HepG2 (cell line): Measurements from ENCODE around the gene POU2F1. TPM values are rescaled to one million over a fixed set of nuclear protein-coding genes. Genes with fewer than 3 reads are reported as not detected.
A peak's percentile ranks its signal among the peaks of the same experiment; 100 is the strongest.

Experiments used
- ARID5B ChIP-seq: IDR thresholded peaks from 2 replicates; pipeline ENCODE4 v1.4.0; 2020; ENCODE audit warnings: mild to moderate bottlenecking, missing genetic modification reagents
- ATF5 ChIP-seq: sonication (generic); formaldehyde crosslinking; IDR thresholded peaks from 2 replicates; pipeline ENCODE4 v1.4.0; 2020; ENCODE audit warnings: mild to moderate bottlenecking, low read depth, missing genetic modification reagents
- CREM ChIP-seq, 2 experiments: sonication (generic) in 1 of 2; formaldehyde crosslinking in 1 of 2; IDR thresholded peaks; 2 replicates each; pipeline versions ENCODE4 v1.4.0 to v1.6.1; 2016 to 2020; ENCODE audit warnings: antibody characterized with exemption in 1 of 2, mild to moderate bottlenecking in 1 of 2, missing genetic modification reagents in 1 of 2
- EHMT2 ChIP-seq: fragments of 200-600 bp; sonication (generic); IDR thresholded peaks from 2 replicates; pipeline ENCODE4 v1.7.0; 2017; ENCODE audit warnings: antibody characterized with exemption, low read depth, low read length, borderline replicate concordance
- ELK4 ChIP-seq: sonication (generic); formaldehyde crosslinking; IDR thresholded peaks from 2 replicates; pipeline ENCODE4 v1.9.0; 2021; ENCODE audit warnings: missing genetic modification reagents, borderline replicate concordance
- ERF ChIP-seq: IDR thresholded peaks from 2 replicates; pipeline ENCODE4 v1.6.1; 2018; ENCODE audit warnings: missing biosample characterization, missing genetic modification reagents
- ETV5 ChIP-seq: IDR thresholded peaks from 2 replicates; pipeline ENCODE4 v1.6.1; 2018; ENCODE audit warnings: missing biosample characterization, missing genetic modification reagents, inconsistent platforms, borderline replicate concordance
- KLF9 ChIP-seq: IDR thresholded peaks from 2 replicates; pipeline ENCODE4 v1.6.1; 2016; ENCODE audit warnings: low read depth
- MIER3 ChIP-seq: IDR thresholded peaks from 2 replicates; pipeline ENCODE4 v1.6.1; 2016; ENCODE audit warnings: missing compliant biosample characterization, borderline replicate concordance
- MTA1 ChIP-seq: sonication (generic); formaldehyde crosslinking; IDR thresholded peaks from 2 replicates; pipeline ENCODE4 v1.4.0; 2020; ENCODE audit warnings: missing genetic modification reagents, mild to moderate bottlenecking, borderline replicate concordance
- RXRB ChIP-seq: IDR thresholded peaks from 2 replicates; pipeline ENCODE4 v1.6.1; 2016; ENCODE audit warnings: borderline replicate concordance, missing genetic modification reagents, missing compliant biosample characterization
- SPEN ChIP-seq: sonication (generic); formaldehyde crosslinking; IDR thresholded peaks from 2 replicates; pipeline ENCODE4 v1.5.1; 2020; ENCODE audit warnings: low read depth, mild to moderate bottlenecking, missing genetic modification reagents
- SUZ12 ChIP-seq: fragments of 150-350 bp; IDR thresholded peaks from 2 replicates; pipeline ENCODE4 v1.6.1; 2014; ENCODE audit warnings: low read depth, low read length
- TMF1 ChIP-seq: sonication (generic); formaldehyde crosslinking; IDR thresholded peaks from 2 replicates; pipeline ENCODE4 v1.8.1; 2022; ENCODE audit warnings: low read depth, missing genetic modification reagents
- ZBTB7B ChIP-seq: sonication (generic); formaldehyde crosslinking; IDR thresholded peaks from 2 replicates; pipeline ENCODE4 v1.4.0; 2020; ENCODE audit warnings: missing genetic modification reagents
- ZKSCAN5 ChIP-seq: sonication (generic); formaldehyde crosslinking; IDR thresholded peaks from 2 replicates; pipeline ENCODE4 v1.5.1; 2020; ENCODE audit warnings: mild to moderate bottlenecking, missing genetic modification reagents
- ZNF431 ChIP-seq: sonication (generic); formaldehyde crosslinking; IDR thresholded peaks from 2 replicates; pipeline ENCODE4 v1.9.0; 2022; ENCODE audit warnings: missing genetic modification reagents, low read depth, mild to moderate bottlenecking, borderline replicate concordance
- polyA plus RNA-seq, 8 experiments: library from polyadenylated mRNA; depleted of rRNA in 3 of 8; stranded (reverse) in 7 of 8; unstranded in 1 of 8; fragments of >200 nt; fragmentation: Illumina TruSeq in 4 of 8; extraction: Trizol in 4 of 8; gene quantifications; 2 replicates each; pipeline versions ENCODE4 v1.2.1 to v1.2.3, GENCODE V29; 2011 to 2016; ENCODE audit warnings: low read depth in 4 of 8, missing spikeins in 1 of 8, mixed read lengths in 1 of 8; ENCODE audit not compliant: insufficient read depth in 1 of 8
- total RNA-seq, 5 experiments: library from RNA; depleted of rRNA; stranded (reverse); fragments of >200 nt; fragmentation: Illumina TruSeq; extraction: Trizol; gene quantifications; 2 replicates each; pipeline ENCODE4 v1.2.3, GENCODE V29; 2016; ENCODE audit warnings: low read depth in 1 of 5
- TF ChIP-seq, protein P1 (sequence below): sonication (generic); formaldehyde crosslinking; IDR thresholded peaks from 2 replicates; pipeline ENCODE4 v1.4.0; 2020; ENCODE audit warnings: missing genetic modification reagents, borderline replicate concordance
- TF ChIP-seq, protein P2 (sequence below): sonication (generic); formaldehyde crosslinking; IDR thresholded peaks from 2 replicates; pipeline ENCODE4 v1.4.0; 2020; ENCODE audit warnings: missing genetic modification reagents
- TF ChIP-seq, protein P3 (sequence below): sonication (generic); formaldehyde crosslinking; IDR thresholded peaks from 2 replicates; pipeline ENCODE4 v1.5.0; 2020; ENCODE audit warnings: missing genetic modification reagents, mild to moderate bottlenecking, borderline replicate concordance

POU2F1 gene
- total and polyA plus RNA-seq, 2 of the 13 experiments (the other 11 are each of a cell fraction or from before 2014, with no cell fraction given), result 10.2 to 13.0 TPM

- TF ChIP-seq, protein P1, sequence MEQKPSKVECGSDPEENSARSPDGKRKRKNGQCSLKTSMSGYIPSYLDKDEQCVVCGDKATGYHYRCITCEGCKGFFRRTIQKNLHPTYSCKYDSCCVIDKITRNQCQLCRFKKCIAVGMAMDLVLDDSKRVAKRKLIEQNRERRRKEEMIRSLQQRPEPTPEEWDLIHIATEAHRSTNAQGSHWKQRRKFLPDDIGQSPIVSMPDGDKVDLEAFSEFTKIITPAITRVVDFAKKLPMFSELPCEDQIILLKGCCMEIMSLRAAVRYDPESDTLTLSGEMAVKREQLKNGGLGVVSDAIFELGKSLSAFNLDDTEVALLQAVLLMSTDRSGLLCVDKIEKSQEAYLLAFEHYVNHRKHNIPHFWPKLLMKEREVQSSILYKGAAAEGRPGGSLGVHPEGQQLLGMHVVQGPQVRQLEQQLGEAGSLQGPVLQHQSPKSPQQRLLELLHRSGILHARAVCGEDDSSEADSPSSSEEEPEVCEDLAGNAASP (CRISPR knock-in tag), result peak; percentile 16; the same call in 1 of the 2 replicates
- TF ChIP-seq MTA1 (CRISPR knock-in tag) (no peak), SUZ12 (no peak), ATF5 (CRISPR knock-in tag) (no peak), ARID5B (peak; percentile 54; the same call in 1 of the 2 replicates), SPEN (CRISPR knock-in tag) (no peak), ZKSCAN5 (CRISPR knock-in tag) (no peak), ERF (CRISPR knock-in tag) (0 out of 2 replicates have a peak, but pooled peaks have one; percentile 25), ZBTB7B (CRISPR knock-in tag) (no peak), CREM (IDR thresholded peaks at IDR 0.05) (no peak), CREM (CRISPR knock-in tag; IDR thresholded peaks at IDR 0.05) (no peak), TMF1 (no peak), ELK4 (CRISPR knock-in tag) (no peak), RXRB (CRISPR knock-in tag) (peak; percentile 26; the same call in 1 of the 2 replicates), MIER3 (CRISPR knock-in tag) (no peak), ZNF431 (CRISPR knock-in tag) (no peak), KLF9 (CRISPR knock-in tag) (no peak), ETV5 (CRISPR knock-in tag) (no peak), EHMT2 (no peak)
- TF ChIP-seq, protein P2, sequence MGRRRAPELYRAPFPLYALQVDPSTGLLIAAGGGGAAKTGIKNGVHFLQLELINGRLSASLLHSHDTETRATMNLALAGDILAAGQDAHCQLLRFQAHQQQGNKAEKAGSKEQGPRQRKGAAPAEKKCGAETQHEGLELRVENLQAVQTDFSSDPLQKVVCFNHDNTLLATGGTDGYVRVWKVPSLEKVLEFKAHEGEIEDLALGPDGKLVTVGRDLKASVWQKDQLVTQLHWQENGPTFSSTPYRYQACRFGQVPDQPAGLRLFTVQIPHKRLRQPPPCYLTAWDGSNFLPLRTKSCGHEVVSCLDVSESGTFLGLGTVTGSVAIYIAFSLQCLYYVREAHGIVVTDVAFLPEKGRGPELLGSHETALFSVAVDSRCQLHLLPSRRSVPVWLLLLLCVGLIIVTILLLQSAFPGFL (CRISPR knock-in tag), result no peak
- TF ChIP-seq, protein P3, sequence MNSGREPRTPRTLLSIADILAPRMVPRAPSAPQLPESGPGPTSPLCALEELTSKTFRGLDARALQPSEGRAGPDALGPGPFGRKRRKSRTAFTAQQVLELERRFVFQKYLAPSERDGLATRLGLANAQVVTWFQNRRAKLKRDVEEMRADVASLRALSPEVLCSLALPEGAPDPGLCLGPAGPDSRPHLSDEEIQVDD (CRISPR knock-in tag), result no peak
These were observed 67.8 kb downstream of the POU2F1 start (continued) for GRCh38 chr1:167288390-167289074.
